Mucosa of gallbladder (tissue), 1 donor: Measurements from ENCODE around the gene SEMA4A. TPM values are rescaled to one million over a fixed set of nuclear protein-coding genes. Genes with fewer than 3 reads are reported as not detected.

Experiments used
- total RNA-seq: library from RNA; stranded (reverse); gene quantifications from one replicate; pipeline ENCODE4 v1.2.1, GENCODE V29; 2021
- donor health status: DM: no; HTN: no; CAD: no.

Gene SEMA4A
- total RNA-seq, 1 donor from 2014 or later: 24.4 TPM

Other genes starting within 250 kb of the SEMA4A start
- gene RIT1, start 242.2 kb upstream of the SEMA4A start, total RNA-seq: 38.9 TPM
- 44.5 TPM for gene KHDC4, start 219.2 kb upstream of the SEMA4A start, total RNA-seq
- not detected for gene RXFP4, start 211.9 kb upstream of the SEMA4A start, total RNA-seq
- gene ARHGEF2, start 175.0 kb upstream of the SEMA4A start, total RNA-seq: 142 TPM
- 217 TPM for gene SSR2, start 132.6 kb upstream of the SEMA4A start, total RNA-seq
- gene UBQLN4, start 99.8 kb upstream of the SEMA4A start, total RNA-seq: 34.1 TPM
- gene LAMTOR2, start 98.8 kb upstream of the SEMA4A start, total RNA-seq: 77.0 TPM
- gene RAB25, start 92.4 kb upstream of the SEMA4A start, total RNA-seq: 103 TPM
- gene MEX3A, start 71.1 kb upstream of the SEMA4A start, total RNA-seq: 1.4 TPM
- 293 TPM for gene LMNA, start 38.9 kb upstream of the SEMA4A start, total RNA-seq
- gene SLC25A44, start 40.5 kb downstream of the SEMA4A start, total RNA-seq: 25.0 TPM
- gene PMF1, start 59.4 kb downstream of the SEMA4A start, total RNA-seq: 43.4 TPM
- gene BGLAP, start 88.6 kb downstream of the SEMA4A start, total RNA-seq: 3.0 TPM
- gene PAQR6, start 94.5 kb downstream of the SEMA4A start, total RNA-seq: 7.6 TPM
- gene SMG5, start 129.2 kb downstream of the SEMA4A start, total RNA-seq: 107 TPM
- 9.6 TPM for gene TMEM79, start 130.7 kb downstream of the SEMA4A start, total RNA-seq
- 67.1 TPM for gene GLMP, start 142.1 kb downstream of the SEMA4A start, total RNA-seq
- not detected for gene VHLL, start 145.7 kb downstream of the SEMA4A start, total RNA-seq
- gene CCT3, start 184.7 kb downstream of the SEMA4A start, total RNA-seq: 202 TPM
- gene TSACC, start 184.9 kb downstream of the SEMA4A start, total RNA-seq: not detected
- gene RHBG, start 215.6 kb downstream of the SEMA4A start, total RNA-seq: 0.29 TPM